Trophoblast cell (in vitro differentiated cells and primary cell): Measurements from ENCODE around the gene SKI.

Experiments
- DNase-seq, 2 donors: peaks; one replicate each; pipeline ENCODE4 v3.0.0-alpha.2; 2016
- H2AFZ ChIP-seq: 2 replicates; pipeline ENCODE4 v1.6.1; 2013; ENCODE audit warnings: low read length, moderate library complexity, mild to moderate bottlenecking; ENCODE audit not compliant: insufficient read depth, poor library complexity
- H2AK5ac ChIP-seq: 2 replicates; pipeline ENCODE4 v1.6.1; 2013; ENCODE audit warnings: mild to moderate bottlenecking, low read length
- H2BK120ac ChIP-seq: 2 replicates; pipeline ENCODE4 v1.6.1; 2013; ENCODE audit warnings: low read length, mild to moderate bottlenecking, moderate library complexity; ENCODE audit not compliant: insufficient read depth, poor library complexity
- H2BK12ac ChIP-seq: 2 replicates; pipeline ENCODE4 v1.6.1; 2013; ENCODE audit warnings: mild to moderate bottlenecking, low read length, moderate library complexity
- H2BK5ac ChIP-seq: 2 replicates; pipeline ENCODE4 v1.6.1; 2013; ENCODE audit warnings: low read length, low read depth, moderate library complexity, mild to moderate bottlenecking; ENCODE audit not compliant: poor library complexity
- H3K14ac ChIP-seq: 2 replicates; pipeline ENCODE4 v1.6.1; 2013; ENCODE audit warnings: mild to moderate bottlenecking, low read length
- H3K18ac ChIP-seq: 2 replicates; pipeline ENCODE4 v1.6.1; 2013; ENCODE audit warnings: mild to moderate bottlenecking, low read length
- H3K23ac ChIP-seq: 2 replicates; pipeline ENCODE4 v1.6.1; 2013; ENCODE audit warnings: low read length
- H3K27ac ChIP-seq: 2 replicates; pipeline ENCODE4 v1.5.1; 2013; ENCODE audit warnings: low read depth, mild to moderate bottlenecking, inconsistent platforms, low read length, moderate library complexity
- H3K27me3 ChIP-seq: 2 replicates; pipeline ENCODE4 v1.6.1; 2013; ENCODE audit warnings: inconsistent platforms, mild to moderate bottlenecking, low read length, moderate library complexity; ENCODE audit not compliant: insufficient read depth
- H3K36me3 ChIP-seq, 2 experiments: 1 replicate in 1 of 2; 2 replicates in 1 of 2; pipeline ENCODE4 v1.6.1; 2013; ENCODE audit warnings: low read length in 2 of 2, mild to moderate bottlenecking in 2 of 2, moderate library complexity in 1 of 2; ENCODE audit not compliant: insufficient read depth in 2 of 2, control insufficient read depth in 1 of 2
- H3K4ac ChIP-seq: 2 replicates; pipeline ENCODE4 v1.6.1; 2013; ENCODE audit warnings: low read depth, mild to moderate bottlenecking, low read length, moderate library complexity
- H3K4me1 ChIP-seq, 2 experiments: 1 replicate in 1 of 2; 2 replicates in 1 of 2; pipeline ENCODE4 v1.6.1; 2013; ENCODE audit warnings: low read length in 2 of 2, mild to moderate bottlenecking in 2 of 2, moderate library complexity in 1 of 2; ENCODE audit not compliant: insufficient read depth in 2 of 2, control insufficient read depth in 1 of 2
- H3K4me2 ChIP-seq: 2 replicates; pipeline ENCODE4 v1.6.1; 2013; ENCODE audit warnings: inconsistent platforms, mild to moderate bottlenecking, low read length, moderate library complexity
- H3K4me3 ChIP-seq: 2 replicates; pipeline ENCODE4 v1.5.1; 2013; ENCODE audit warnings: mild to moderate bottlenecking, low read depth, low read length, inconsistent platforms
- H3K79me1 ChIP-seq: one replicate; pipeline ENCODE4 v1.6.1; 2013; ENCODE audit warnings: low read length
- H3K79me2 ChIP-seq: 2 replicates; pipeline ENCODE4 v1.6.1; 2013; ENCODE audit warnings: low read length, mild to moderate bottlenecking; ENCODE audit not compliant: control insufficient read depth, insufficient read depth, poor library complexity
- H3K9ac ChIP-seq: 2 replicates; pipeline ENCODE4 v1.6.1; 2013; ENCODE audit warnings: mild to moderate bottlenecking, low read length
- H3K9me3 ChIP-seq: 2 replicates; pipeline ENCODE4 v1.6.1; 2013; ENCODE audit warnings: low read depth, mild to moderate bottlenecking, control low read depth, inconsistent platforms, low read length; ENCODE audit not compliant: insufficient read depth
- H4K12ac ChIP-seq: 2 replicates; pipeline ENCODE4 v1.6.1; 2013; ENCODE audit warnings: low read depth, mild to moderate bottlenecking, low read length, moderate library complexity
- H4K8ac ChIP-seq: 2 replicates; pipeline ENCODE4 v1.6.1; 2013; ENCODE audit warnings: low read depth, mild to moderate bottlenecking, low read length, moderate library complexity
- H4K91ac ChIP-seq: one replicate; pipeline ENCODE4 v1.6.1; 2013; ENCODE audit warnings: low read depth, mild to moderate bottlenecking, low read length, moderate library complexity
- WGBS: extraction: QIAGEN DNeasy Blood & Tissue Kit; methylation state at CpG from one replicate; pipeline ENCODE4 v1.1.7; 2013; ENCODE audit warnings: missing lambda C conversion rate; ENCODE audit not compliant: insufficient read length, insufficient coverage; ENCODE audit errors: extremely low coverage; 5-methylcytosine and 5-hydroxymethylcytosine counted together

The SKI gene

DNA sequence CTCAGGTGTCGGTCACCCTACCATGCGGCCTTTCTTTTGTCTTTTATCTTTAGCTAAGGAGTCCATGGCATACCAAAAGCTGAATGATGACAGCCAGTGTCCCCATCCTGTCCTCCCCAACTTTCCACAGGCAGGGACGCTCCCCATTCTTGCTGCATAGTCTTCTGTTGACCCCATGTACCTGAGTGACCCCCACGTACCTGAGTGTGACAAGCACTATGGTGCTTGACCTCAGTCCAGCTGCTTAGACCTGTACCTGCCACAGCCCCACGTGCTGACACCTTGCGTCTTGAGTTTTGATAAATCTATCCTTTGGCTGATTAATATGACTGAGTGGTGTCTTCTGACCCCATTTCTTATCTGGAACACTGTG lies 26.9 kb downstream of the SKI start:
- H3K79me2 ChIP-seq, result peaks cover 21% of the 10 kb centered on the region
- no peak overlapping the region for H2BK12ac ChIP-seq
- no peak overlapping the region for H2BK5ac ChIP-seq
- no peak overlapping the region for H4K91ac ChIP-seq
- H3K4me1 ChIP-seq, result peaks cover 12 to 16% of the 10 kb centered on the region in 2 experiments
- no peak overlapping the region for H2AFZ ChIP-seq
- no peak overlapping the region for H3K9ac ChIP-seq
- H3K18ac ChIP-seq, result peak overlapping the region; percentile 52
- H3K9me3 ChIP-seq, result peaks cover 25% of the 10 kb centered on the region
- no peaks in the 10 kb centered on the region for H3K79me1 ChIP-seq
- H3K14ac ChIP-seq, result no peak overlapping the region
- no peak overlapping the region for H3K27ac ChIP-seq
- DNase-seq, result no peak
- no peak overlapping the region for H4K8ac ChIP-seq
- peak overlapping the region; percentile 36 for H3K4ac ChIP-seq
- no peak overlapping the region for H2BK120ac ChIP-seq
- H3K27me3 ChIP-seq, result no peaks in the 10 kb centered on the region
- no peak overlapping the region for H4K12ac ChIP-seq
- no peak overlapping the region for H3K23ac ChIP-seq
- H3K4me3 ChIP-seq, result no peak overlapping the region
- H3K36me3 ChIP-seq, result peaks cover 27 to 29% of the 10 kb centered on the region in 2 experiments
- no peak overlapping the region for H3K4me2 ChIP-seq
- no CpG with 5 or more reads among the region's 6 CpGs for WGBS
- H2AK5ac ChIP-seq, result no peak overlapping the region

- Histone ChIP-seq H3K9me3 (peaks cover 25% of the 10 kb centered on the region), H3K36me3 (peaks cover 23 to 29% of the 10 kb centered on the region in 2 experiments), H2AFZ (no peak overlapping the region), H3K4me2 (no peak overlapping the region), H4K12ac (no peak overlapping the region), H3K79me2 (peaks cover 21% of the 10 kb centered on the region), H4K8ac (no peak overlapping the region), H2AK5ac (no peak overlapping the region), H3K27ac (peak overlapping the region; percentile 21), H3K14ac (no peak overlapping the region), H2BK5ac (no peak overlapping the region), H2BK120ac (no peak overlapping the region), H4K91ac (no peak overlapping the region), H3K4ac (peak overlapping the region; percentile 4), H3K9ac (no peak overlapping the region), H3K27me3 (no peaks in the 10 kb centered on the region), H3K4me3 (no peak overlapping the region), H2BK12ac (no peak overlapping the region), H3K23ac (no peak overlapping the region), H3K18ac (peak overlapping the region; percentile 15), H3K79me1 (no peaks in the 10 kb centered on the region), H3K4me1 (peaks cover 12 to 16% of the 10 kb centered on the region in 2 experiments)
- DNase-seq, result peak in 1 of 2 donors; percentile 33
- WGBS, result no CpG with 5 or more reads among the region's 5 CpGs
Measured at GRCh38 chr1:2255420-2256369, 27.6 kb downstream of the SKI start.

DNA sequence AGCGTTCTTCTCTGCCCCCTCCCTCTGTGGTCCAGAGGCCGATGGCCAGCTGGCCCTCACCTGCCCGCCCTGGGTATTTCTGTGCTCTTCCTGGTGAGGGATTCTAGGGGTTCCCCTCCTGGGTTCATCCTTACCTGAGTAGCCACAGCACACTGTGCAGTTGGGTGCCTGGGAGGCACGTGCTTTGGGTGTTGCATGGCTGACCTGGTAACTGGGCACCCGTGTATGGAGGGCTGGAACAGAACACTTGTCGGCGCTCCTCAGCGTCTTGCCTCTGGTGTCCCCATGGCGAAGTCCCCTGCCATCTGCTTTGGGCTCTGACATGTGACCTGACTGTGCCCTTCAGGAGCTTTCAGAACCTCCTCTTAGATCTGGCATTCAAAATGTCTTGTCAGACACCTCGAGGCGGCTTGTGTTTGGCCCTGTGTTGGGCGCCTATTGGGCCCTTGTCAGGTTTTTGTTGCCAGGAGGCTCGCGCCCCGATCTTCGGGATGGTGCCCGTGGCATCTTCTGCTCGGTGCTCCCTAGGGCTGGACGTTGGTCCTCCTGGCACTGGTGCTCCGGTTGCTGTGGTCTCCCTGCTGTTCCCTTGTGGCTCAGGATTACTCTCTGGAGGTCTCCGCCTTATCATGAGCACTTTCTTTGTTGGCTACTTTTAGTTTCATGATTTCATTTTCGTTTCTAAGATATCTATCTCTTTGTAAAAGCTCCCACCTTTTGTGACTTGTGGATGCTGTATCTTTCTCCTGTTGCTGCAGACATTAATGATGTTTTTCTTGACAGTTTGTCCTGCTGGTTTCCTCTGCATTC lies 28.5 kb downstream of the SKI start:
- peaks cover 23 to 29% of the 10 kb centered on the region in 2 experiments for H3K36me3 ChIP-seq
- no CpG with 5 or more reads among the region's 22 CpGs for WGBS
- no peak overlapping the region for H3K4me3 ChIP-seq
- H3K9me3 ChIP-seq, result peaks cover 25% of the 10 kb centered on the region
- H4K91ac ChIP-seq, result no peak overlapping the region
- H2AK5ac ChIP-seq, result peak overlapping the region; percentile 46
- no peak overlapping the region for H4K12ac ChIP-seq
- H4K8ac ChIP-seq, result no peak overlapping the region
- H3K4me2 ChIP-seq, result no peak overlapping the region
- H2AFZ ChIP-seq, result no peak overlapping the region
- H3K27ac ChIP-seq, result no peak overlapping the region
- no peak overlapping the region for H3K23ac ChIP-seq
- no peak overlapping the region for H2BK120ac ChIP-seq
- DNase-seq, result no peak
- peaks cover 19% of the 10 kb centered on the region for H3K79me2 ChIP-seq
- H3K14ac ChIP-seq, result no peak overlapping the region
- H3K4me1 ChIP-seq, result peaks cover 9 to 16% of the 10 kb centered on the region in 2 experiments
- peak overlapping the region; percentile 33 for H3K18ac ChIP-seq
- no peak overlapping the region for H2BK5ac ChIP-seq
- H2BK12ac ChIP-seq, result no peak overlapping the region
- peak overlapping the region; percentile 1 for H3K4ac ChIP-seq
- H3K79me1 ChIP-seq, result no peaks in the 10 kb centered on the region
- no peak overlapping the region for H3K9ac ChIP-seq
- no peaks in the 10 kb centered on the region for H3K27me3 ChIP-seq

- Histone ChIP-seq H2BK12ac (no peak overlapping the region), H3K9me3 (peaks cover 25% of the 10 kb centered on the region)
Measured at GRCh38 chr1:2257245-2257627, 29.1 kb downstream of the SKI start.

More at GRCh38 chr1:2257245-2257627, 29.1 kb downstream of the SKI start:
- H3K4me3 ChIP-seq, result no peak overlapping the region
- H3K79me1 ChIP-seq, result no peaks in the 10 kb centered on the region
- H2BK120ac ChIP-seq, result no peak overlapping the region
- no peak overlapping the region for H3K4ac ChIP-seq
- H3K23ac ChIP-seq, result no peak overlapping the region
- no peak overlapping the region for H2AFZ ChIP-seq
- H3K27me3 ChIP-seq, result no peaks in the 10 kb centered on the region
- peaks cover 16% of the 10 kb centered on the region for H3K79me2 ChIP-seq
- H4K8ac ChIP-seq, result no peak overlapping the region
- no peak overlapping the region for H3K27ac ChIP-seq
- H3K14ac ChIP-seq, result no peak overlapping the region
- peak; percentile 56 to 63 for DNase-seq
- no peak overlapping the region for H4K91ac ChIP-seq
- H3K18ac ChIP-seq, result no peak overlapping the region
- H3K9ac ChIP-seq, result no peak overlapping the region
- peaks cover 20 to 25% of the 10 kb centered on the region in 2 experiments for H3K36me3 ChIP-seq
- peaks cover 9 to 16% of the 10 kb centered on the region in 2 experiments for H3K4me1 ChIP-seq
- no peak overlapping the region for H2BK5ac ChIP-seq
- WGBS, result no CpG with 5 or more reads among the region's 20 CpGs
- no peak overlapping the region for H3K4me2 ChIP-seq
- no peak overlapping the region for H2AK5ac ChIP-seq
- H4K12ac ChIP-seq, result no peak overlapping the region
